ENCODE measurements around the gene C7orf57. TPM values are rescaled to one million over a fixed set of nuclear protein-coding genes. Genes with fewer than 3 reads are reported as not detected.

The C7orf57 gene
- total RNA-seq, 1 donor from 2014 or later = not detected

DNA sequence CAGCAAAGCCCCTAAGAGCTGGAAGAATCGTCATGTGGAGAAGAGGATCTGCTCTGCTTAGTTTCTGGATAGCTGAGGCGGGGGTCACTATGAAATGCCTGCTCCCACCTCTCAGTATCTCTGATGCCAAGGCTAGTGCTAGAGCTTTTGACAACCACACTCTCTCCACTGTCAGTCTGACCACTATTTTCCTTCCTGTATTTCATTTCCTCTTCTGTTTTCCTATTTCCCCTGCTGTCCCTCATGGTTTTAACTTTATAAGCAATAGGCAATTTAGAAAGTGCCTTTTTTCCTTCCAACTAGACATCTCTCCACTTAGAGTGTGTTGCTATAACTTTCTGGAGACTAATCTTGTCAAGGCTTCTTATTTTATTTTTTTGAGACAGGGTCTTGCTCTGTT is 23.6 kb downstream of the C7orf57 start:
- no peak for DNase-seq (ENCODE audit: low read depth)
- no peak overlapping the region for H3K4me3 ChIP-seq (ENCODE audit: low read depth, low read length)
- TF ChIP-seq, protein P1, sequence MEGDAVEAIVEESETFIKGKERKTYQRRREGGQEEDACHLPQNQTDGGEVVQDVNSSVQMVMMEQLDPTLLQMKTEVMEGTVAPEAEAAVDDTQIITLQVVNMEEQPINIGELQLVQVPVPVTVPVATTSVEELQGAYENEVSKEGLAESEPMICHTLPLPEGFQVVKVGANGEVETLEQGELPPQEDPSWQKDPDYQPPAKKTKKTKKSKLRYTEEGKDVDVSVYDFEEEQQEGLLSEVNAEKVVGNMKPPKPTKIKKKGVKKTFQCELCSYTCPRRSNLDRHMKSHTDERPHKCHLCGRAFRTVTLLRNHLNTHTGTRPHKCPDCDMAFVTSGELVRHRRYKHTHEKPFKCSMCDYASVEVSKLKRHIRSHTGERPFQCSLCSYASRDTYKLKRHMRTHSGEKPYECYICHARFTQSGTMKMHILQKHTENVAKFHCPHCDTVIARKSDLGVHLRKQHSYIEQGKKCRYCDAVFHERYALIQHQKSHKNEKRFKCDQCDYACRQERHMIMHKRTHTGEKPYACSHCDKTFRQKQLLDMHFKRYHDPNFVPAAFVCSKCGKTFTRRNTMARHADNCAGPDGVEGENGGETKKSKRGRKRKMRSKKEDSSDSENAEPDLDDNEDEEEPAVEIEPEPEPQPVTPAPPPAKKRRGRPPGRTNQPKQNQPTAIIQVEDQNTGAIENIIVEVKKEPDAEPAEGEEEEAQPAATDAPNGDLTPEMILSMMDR (IDR thresholded peaks at IDR 0.05; ENCODE audit: insufficient read depth, low read length, poor library complexity, severe bottlenecking) = no peak
- H3K27me3 ChIP-seq (ENCODE audit: control insufficient read depth, insufficient read depth, low read length) = no peaks in the 10 kb centered on the region
- no peaks in the 10 kb centered on the region for H3K36me3 ChIP-seq (ENCODE audit: control insufficient read depth, insufficient read depth, low read length)

DNA sequence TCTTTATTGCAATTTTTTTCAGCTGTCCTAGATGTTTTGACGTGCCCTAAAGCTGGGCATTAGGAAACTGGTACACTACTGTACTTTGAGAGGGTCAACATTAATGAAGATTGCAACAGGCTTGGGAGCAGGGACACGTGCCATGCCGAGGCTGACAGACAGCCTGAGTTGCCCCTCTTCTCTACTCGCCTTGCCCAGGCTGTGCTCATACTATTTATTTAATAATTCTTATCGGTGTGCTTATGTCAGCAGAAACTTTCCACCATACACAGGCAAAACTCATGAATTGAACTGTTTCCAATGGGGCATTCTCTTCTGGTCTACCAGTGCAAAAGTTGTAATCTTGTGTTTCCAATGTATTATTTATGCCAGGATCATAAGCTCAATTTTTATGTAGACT is 24.4 kb downstream of the C7orf57 start:
- H3K27me3 ChIP-seq (ENCODE audit: control insufficient read depth, insufficient read depth, low read length) = no peaks in the 10 kb centered on the region
- TF ChIP-seq, protein P1 (IDR thresholded peaks at IDR 0.05; ENCODE audit: insufficient read depth, low read length, poor library complexity, severe bottlenecking) = no peak
- H3K4me3 ChIP-seq (ENCODE audit: low read depth, low read length) = no peak overlapping the region
- no peaks in the 10 kb centered on the region for H3K36me3 ChIP-seq (ENCODE audit: control insufficient read depth, insufficient read depth, low read length)
- no peak for DNase-seq (ENCODE audit: low read depth)

DNA sequence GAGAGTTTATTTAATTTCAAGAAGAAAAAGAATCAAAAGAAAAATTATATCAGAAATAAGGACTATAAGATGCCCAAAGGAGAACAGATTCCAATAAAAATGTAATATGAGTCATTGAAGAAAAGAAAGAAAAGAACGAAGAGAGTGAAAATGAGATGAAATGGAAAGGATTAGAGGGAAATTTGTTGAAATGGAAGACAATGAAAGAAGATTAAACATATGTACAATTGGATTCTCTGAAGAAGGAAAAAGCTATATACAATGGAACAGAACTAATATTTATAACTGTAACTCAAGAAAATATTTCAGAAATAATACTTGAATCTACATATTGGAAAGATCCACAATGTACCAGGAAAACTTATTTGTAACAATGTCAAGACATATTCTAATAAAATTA is 28.6 kb downstream of the C7orf57 start:
- Histone ChIP-seq H3K27me3 (ENCODE audit: control insufficient read depth, insufficient read depth, low read length) (no peaks in the 10 kb centered on the region), H3K36me3 (ENCODE audit: control insufficient read depth, insufficient read depth, low read length) (no peaks in the 10 kb centered on the region), H3K4me3 (ENCODE audit: low read depth, low read length) (no peak overlapping the region)
- no peak for DNase-seq (ENCODE audit: low read depth)
- TF ChIP-seq, protein P1 (IDR thresholded peaks at IDR 0.05; ENCODE audit: insufficient read depth, low read length, poor library complexity, severe bottlenecking) = no peak

DNA sequence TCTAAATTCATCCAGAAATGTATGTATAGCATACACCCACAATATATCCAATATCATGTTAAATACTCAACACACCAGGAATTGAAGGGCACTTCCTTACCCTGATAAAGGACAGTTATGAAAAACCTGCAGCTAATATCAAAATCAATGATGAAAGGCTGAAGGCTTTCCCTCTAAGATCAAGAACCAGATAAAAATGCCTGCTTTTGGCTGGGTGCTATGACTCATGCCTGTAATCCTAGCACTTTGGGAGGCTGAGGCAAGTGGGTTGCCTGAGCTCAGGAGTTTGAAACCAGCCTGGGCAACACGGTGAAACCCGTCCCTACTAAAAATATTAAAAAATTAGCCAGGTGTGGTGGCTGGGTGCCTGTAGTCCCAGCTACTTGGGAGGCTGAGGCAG is 32.1 kb downstream of the C7orf57 start:
- no peaks in the 10 kb centered on the region for H3K27me3 ChIP-seq (ENCODE audit: control insufficient read depth, insufficient read depth, low read length)
- DNase-seq (ENCODE audit: low read depth) = no peak
- H3K36me3 ChIP-seq (ENCODE audit: control insufficient read depth, insufficient read depth, low read length) = no peaks in the 10 kb centered on the region
- TF ChIP-seq, protein P1 (IDR thresholded peaks at IDR 0.05; ENCODE audit: insufficient read depth, low read length, poor library complexity, severe bottlenecking) = no peak
- no peak overlapping the region for H3K4me3 ChIP-seq (ENCODE audit: low read depth, low read length)

DNA sequence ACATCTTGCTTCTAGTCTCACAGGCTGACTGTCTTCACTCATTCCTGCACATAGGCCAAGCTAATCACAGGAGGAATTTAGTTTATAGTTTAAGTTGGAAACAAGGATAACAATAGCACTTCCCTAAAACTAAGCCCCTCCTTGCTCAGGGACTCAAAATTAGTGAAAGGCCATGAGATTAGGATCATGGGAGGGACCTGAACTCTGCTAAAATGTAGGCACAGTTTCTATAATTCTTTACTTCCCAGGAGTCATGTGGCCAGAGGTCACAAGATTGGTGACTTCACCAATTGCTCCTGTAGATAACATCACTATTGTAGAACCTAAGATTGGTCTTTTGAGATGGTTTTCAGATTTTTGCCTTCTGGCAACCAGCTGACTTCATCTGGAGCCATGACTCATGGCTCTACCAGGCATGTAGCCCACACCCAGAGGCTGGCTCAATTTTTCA is 38.9 kb downstream of the C7orf57 start:
- Histone ChIP-seq H3K4me3 (ENCODE audit: low read depth, low read length) (no peak overlapping the region), H3K27me3 (ENCODE audit: control insufficient read depth, insufficient read depth, low read length) (no peaks in the 10 kb centered on the region)
- DNase-seq (ENCODE audit: low read depth) = no peak

DNA sequence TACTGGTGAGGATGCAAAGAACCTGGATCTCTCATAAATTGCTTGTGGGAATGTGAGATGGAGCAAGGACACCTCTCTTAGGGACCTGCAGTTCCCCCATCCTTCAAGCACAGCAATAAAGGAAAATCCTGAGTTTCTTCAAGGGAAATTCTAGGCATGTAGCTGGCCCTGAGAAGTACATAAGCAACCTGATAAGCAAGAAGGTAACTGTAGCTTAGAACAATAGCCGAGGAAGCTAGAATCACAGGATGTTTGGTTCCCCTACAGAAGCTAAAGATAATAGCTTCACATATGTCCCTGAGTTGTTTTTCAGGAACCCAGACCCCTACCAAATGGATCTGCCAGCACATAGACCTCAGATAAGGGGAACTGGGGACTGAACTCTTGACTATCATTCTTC is 42.1 kb downstream of the C7orf57 start:
- no peaks in the 10 kb centered on the region for H3K27me3 ChIP-seq (ENCODE audit: control insufficient read depth, insufficient read depth, low read length)
- H3K36me3 ChIP-seq (ENCODE audit: control insufficient read depth, insufficient read depth, low read length) = no peaks in the 10 kb centered on the region
- no peak for DNase-seq (ENCODE audit: low read depth)
- TF ChIP-seq, protein P1 (IDR thresholded peaks at IDR 0.05; ENCODE audit: insufficient read depth, low read length, poor library complexity, severe bottlenecking) = no peak
- H3K4me3 ChIP-seq (ENCODE audit: low read depth, low read length) = no peak overlapping the region

More for the DNA sequence above, 38.9 kb downstream of the C7orf57 start:
- TF ChIP-seq, protein P1 (IDR thresholded peaks at IDR 0.05; ENCODE audit: insufficient read depth, low read length, poor library complexity, severe bottlenecking) = no peak
- no peaks in the 10 kb centered on the region for H3K36me3 ChIP-seq (ENCODE audit: control insufficient read depth, insufficient read depth, low read length)

All from kidney epithelial cell (primary cell).